Measurements from ENCODE around the gene ICE2.
"Not testable (repeated sequence)": the region's sequence is repeated elsewhere in the genome, so short reads cannot be mapped to it uniquely, and the experiment has no call there.

The ICE2 gene

GRCh38 chr15:60410350-60410749 is 68.6 kb downstream of the ICE2 start:
- not testable (repeated sequence) for H3K14ac ChIP-seq (ENCODE audit: low read length); H2BK5ac ChIP-seq (ENCODE audit: low read length); H2BK120ac ChIP-seq (ENCODE audit: low read depth, low read length); H3K4me2 ChIP-seq (ENCODE audit: insufficient read depth, low read length, poor library complexity, severe bottlenecking); H2BK12ac ChIP-seq (ENCODE audit: low read length); H3K27me3 ChIP-seq (ENCODE audit: control insufficient read depth in 3 of 3, insufficient read depth in 3 of 3, low read depth in 1 of 3, low read length in 3 of 3); H2BK15ac ChIP-seq (ENCODE audit: low read length); H3K36me3 ChIP-seq (replicated peaks in 1 of 2; ENCODE audit: control insufficient read depth in 2 of 2, insufficient read depth in 2 of 2, low read length in 2 of 2); H3K27ac ChIP-seq (replicated peaks; ENCODE audit: low read length); H3K18ac ChIP-seq (ENCODE audit: low read length); H4K8ac ChIP-seq (ENCODE audit: low read depth, low read length); H3K4me1 ChIP-seq (ENCODE audit: control insufficient read depth in 2 of 2, insufficient read depth in 1 of 2, low read depth in 1 of 2, low read length in 2 of 2); H2AK5ac ChIP-seq (ENCODE audit: low read depth, low read length); H4K91ac ChIP-seq (ENCODE audit: low read depth, low read length, poor library complexity); DNase-seq (ENCODE audit: low spot score); H3K79me1 ChIP-seq (ENCODE audit: low read depth, low read length); H3K23ac ChIP-seq (ENCODE audit: low read depth, low read length, poor library complexity); H3K4ac ChIP-seq (ENCODE audit: low read length); H3K9me3 ChIP-seq (replicated peaks in 1 of 2; ENCODE audit: control insufficient read depth in 2 of 2, insufficient read depth in 1 of 2, low read depth in 1 of 2, low read length in 2 of 2); H3K4me3 ChIP-seq (ENCODE audit: low read length in 2 of 2); H2AFZ ChIP-seq (ENCODE audit: low read length); H3K9ac ChIP-seq (ENCODE audit: low read depth, low read length, poor library complexity)
- WGBS, 2 donors (ENCODE audit: extremely low coverage in 2 of 2, insufficient read length in 2 of 2, insufficient replicate concordance in 1 of 2), result no CpG with 5 or more reads among the region's 9 CpGs

DNA sequence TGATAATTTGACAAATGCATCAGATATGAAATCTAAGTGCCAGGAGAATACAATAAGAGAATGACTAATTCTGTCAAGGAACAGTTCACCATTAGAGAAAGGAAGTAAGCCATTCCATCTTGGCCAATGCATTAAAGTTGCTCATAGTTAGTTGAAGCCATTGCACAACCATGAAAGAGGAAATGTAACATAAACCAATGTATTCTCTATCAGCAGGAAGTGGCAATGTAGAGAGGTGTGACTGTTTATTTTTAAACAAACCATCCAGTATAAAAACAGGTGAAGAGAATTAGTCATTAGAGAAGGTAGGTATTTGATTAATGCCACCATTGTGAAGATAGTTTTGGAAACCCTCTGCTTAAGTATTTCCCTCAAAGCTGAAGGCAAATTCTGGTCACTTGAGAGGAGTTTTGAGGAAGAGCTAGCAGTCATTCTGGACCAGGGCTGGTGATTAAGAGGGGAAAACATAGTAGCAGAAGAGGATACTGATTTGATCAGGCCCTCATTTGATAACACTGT is 70.4 kb downstream of the ICE2 start:
- no peak overlapping the region for H3K4ac ChIP-seq (ENCODE audit: low read length)
- no peak for DNase-seq (ENCODE audit: low spot score)
- H3K4me3 ChIP-seq (ENCODE audit: low read length in 2 of 2), result no peak overlapping the region
- no peak overlapping the region for H2BK5ac ChIP-seq (ENCODE audit: low read length)
- H2BK120ac ChIP-seq (ENCODE audit: low read depth, low read length), result no peak overlapping the region
- H3K14ac ChIP-seq (ENCODE audit: low read length), result no peak overlapping the region
- H3K23ac ChIP-seq (ENCODE audit: low read depth, low read length, poor library complexity), result no peak overlapping the region
- H3K36me3 ChIP-seq (replicated peaks in 1 of 2; ENCODE audit: control insufficient read depth in 2 of 2, insufficient read depth in 2 of 2, low read length in 2 of 2), result no peaks in the 10 kb centered on the region
- no peak overlapping the region for H2BK15ac ChIP-seq (ENCODE audit: low read length)
- H3K18ac ChIP-seq (ENCODE audit: low read length), result no peak overlapping the region
- H3K27ac ChIP-seq (replicated peaks; ENCODE audit: low read length), result no peak overlapping the region
- H3K4me1 ChIP-seq (ENCODE audit: control insufficient read depth in 2 of 2, insufficient read depth in 1 of 2, low read depth in 1 of 2, low read length in 2 of 2), result peaks cover 3 to 5% of the 10 kb centered on the region in 2 donors
- H3K79me1 ChIP-seq (ENCODE audit: low read depth, low read length), result no peaks in the 10 kb centered on the region
- H3K9ac ChIP-seq (ENCODE audit: low read depth, low read length, poor library complexity), result no peak overlapping the region
- no peak overlapping the region for H3K4me2 ChIP-seq (ENCODE audit: insufficient read depth, low read length, poor library complexity, severe bottlenecking)
- no peak overlapping the region for H2AFZ ChIP-seq (ENCODE audit: low read length)
- no peaks in the 10 kb centered on the region for H3K27me3 ChIP-seq (ENCODE audit: control insufficient read depth in 3 of 3, insufficient read depth in 3 of 3, low read depth in 1 of 3, low read length in 3 of 3)
- H3K9me3 ChIP-seq (replicated peaks in 1 of 2; ENCODE audit: control insufficient read depth in 2 of 2, insufficient read depth in 1 of 2, low read depth in 1 of 2, low read length in 2 of 2), result no peaks in the 10 kb centered on the region
- no peak overlapping the region for H2AK5ac ChIP-seq (ENCODE audit: low read depth, low read length)
- no peak overlapping the region for H2BK12ac ChIP-seq (ENCODE audit: low read length)
- H4K8ac ChIP-seq (ENCODE audit: low read depth, low read length), result no peak overlapping the region
- no peak overlapping the region for H4K91ac ChIP-seq (ENCODE audit: low read depth, low read length, poor library complexity)

DNA sequence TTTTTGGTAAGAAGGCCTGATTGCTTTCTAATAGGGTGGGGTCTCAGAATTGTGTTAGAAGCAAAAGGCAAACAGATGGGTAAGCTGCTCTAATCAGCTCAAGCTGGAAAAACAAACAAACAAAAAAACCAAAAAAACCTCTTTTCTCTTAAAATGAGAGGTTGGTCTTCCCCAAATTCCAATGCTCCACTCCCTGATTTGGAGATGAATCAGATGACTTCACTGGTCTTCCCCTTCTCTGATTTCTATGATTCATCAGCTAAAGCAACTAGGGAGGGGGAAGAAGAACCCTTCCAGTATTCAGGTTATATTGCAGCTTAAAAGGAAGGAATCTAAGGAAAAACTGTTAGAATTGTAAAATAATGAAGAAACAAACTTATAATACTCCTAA is 71.5 kb downstream of the ICE2 start:
- no peak for DNase-seq (ENCODE audit: low spot score)
- Histone ChIP-seq H3K4me3 (ENCODE audit: low read length in 2 of 2) (no peak overlapping the region), H3K27ac (replicated peaks; ENCODE audit: low read length) (no peak overlapping the region)

GRCh38 chr15:60406513-60407414 is 72.2 kb downstream of the ICE2 start:
- Histone ChIP-seq H3K27ac (replicated peaks; ENCODE audit: low read length) (no peak overlapping the region), H3K36me3 (replicated peaks in 1 of 2; ENCODE audit: control insufficient read depth in 2 of 2, insufficient read depth in 2 of 2, low read length in 2 of 2) (no peaks in the 10 kb centered on the region), H3K4me1 (ENCODE audit: control insufficient read depth in 2 of 2, insufficient read depth in 1 of 2, low read depth in 1 of 2, low read length in 2 of 2) (peaks cover 3 to 5% of the 10 kb centered on the region in 2 donors), H3K23ac (ENCODE audit: low read depth, low read length, poor library complexity) (no peak overlapping the region), H2BK120ac (ENCODE audit: low read depth, low read length) (no peak overlapping the region), H3K14ac (ENCODE audit: low read length) (no peak overlapping the region), H2BK5ac (ENCODE audit: low read length) (no peak overlapping the region), H3K27me3 (ENCODE audit: control insufficient read depth in 3 of 3, insufficient read depth in 3 of 3, low read depth in 1 of 3, low read length in 3 of 3) (no peaks in the 10 kb centered on the region), H4K8ac (ENCODE audit: low read depth, low read length) (no peak overlapping the region), H3K4ac (ENCODE audit: low read length) (no peak overlapping the region), H3K4me3 (ENCODE audit: low read length in 2 of 2) (no peak overlapping the region), H3K4me2 (ENCODE audit: insufficient read depth, low read length, poor library complexity, severe bottlenecking) (no peak overlapping the region), H2AK5ac (ENCODE audit: low read depth, low read length) (no peak overlapping the region), H3K18ac (ENCODE audit: low read length) (no peak overlapping the region), H4K91ac (ENCODE audit: low read depth, low read length, poor library complexity) (no peak overlapping the region), H3K9ac (ENCODE audit: low read depth, low read length, poor library complexity) (no peak overlapping the region), H2BK15ac (ENCODE audit: low read length) (no peak overlapping the region), H2AFZ (ENCODE audit: low read length) (peak overlapping the region; percentile 14), H3K79me1 (ENCODE audit: low read depth, low read length) (no peaks in the 10 kb centered on the region), H3K9me3 (replicated peaks in 1 of 2; ENCODE audit: control insufficient read depth in 2 of 2, insufficient read depth in 1 of 2, low read depth in 1 of 2, low read length in 2 of 2) (no peaks in the 10 kb centered on the region), H2BK12ac (ENCODE audit: low read length) (no peak overlapping the region)
- WGBS, 2 donors (ENCODE audit: extremely low coverage in 2 of 2, insufficient read length in 2 of 2, insufficient replicate concordance in 1 of 2), result no CpG with 5 or more reads among the region's 2 CpGs
- no peak for DNase-seq (ENCODE audit: low spot score)

More for the DNA sequence above, 71.5 kb downstream of the ICE2 start:
- Histone ChIP-seq H3K9me3 (replicated peaks in 1 of 2; ENCODE audit: control insufficient read depth in 2 of 2, insufficient read depth in 1 of 2, low read depth in 1 of 2, low read length in 2 of 2) (no peaks in the 10 kb centered on the region), H2BK120ac (ENCODE audit: low read depth, low read length) (no peak overlapping the region), H3K14ac (ENCODE audit: low read length) (no peak overlapping the region), H4K91ac (ENCODE audit: low read depth, low read length, poor library complexity) (no peak overlapping the region), H2BK5ac (ENCODE audit: low read length) (no peak overlapping the region), H3K79me1 (ENCODE audit: low read depth, low read length) (no peaks in the 10 kb centered on the region), H3K4me1 (ENCODE audit: control insufficient read depth in 2 of 2, insufficient read depth in 1 of 2, low read depth in 1 of 2, low read length in 2 of 2) (peaks cover 3 to 5% of the 10 kb centered on the region in 2 donors), H3K4me2 (ENCODE audit: insufficient read depth, low read length, poor library complexity, severe bottlenecking) (no peak overlapping the region), H3K23ac (ENCODE audit: low read depth, low read length, poor library complexity) (no peak overlapping the region), H3K27me3 (ENCODE audit: control insufficient read depth in 3 of 3, insufficient read depth in 3 of 3, low read depth in 1 of 3, low read length in 3 of 3) (no peaks in the 10 kb centered on the region), H3K4ac (ENCODE audit: low read length) (no peak overlapping the region), H3K9ac (ENCODE audit: low read depth, low read length, poor library complexity) (no peak overlapping the region), H2AK5ac (ENCODE audit: low read depth, low read length) (no peak overlapping the region), H2AFZ (ENCODE audit: low read length) (no peak overlapping the region), H3K36me3 (replicated peaks in 1 of 2; ENCODE audit: control insufficient read depth in 2 of 2, insufficient read depth in 2 of 2, low read length in 2 of 2) (no peaks in the 10 kb centered on the region), H4K8ac (ENCODE audit: low read depth, low read length) (no peak overlapping the region), H2BK12ac (ENCODE audit: low read length) (no peak overlapping the region), H3K18ac (ENCODE audit: low read length) (no peak overlapping the region), H2BK15ac (ENCODE audit: low read length) (no peak overlapping the region)

Measured in neuronal stem cell (in vitro differentiated cells).